Measurements from ENCODE around the gene COQ5.

Gene COQ5

GRCh38 chr12:120474616-120474960, 54.4 kb downstream of the COQ5 start (continued):
- TF ChIP-seq PRDM2 (tag by site-specific recombination; IDR thresholded peaks at IDR 0.05; ENCODE audit: borderline replicate concordance) (no peak), ZNF585B (tag by site-specific recombination; IDR thresholded peaks at IDR 0.05) (no peak), ZNF362 (tag by site-specific recombination; IDR thresholded peaks at IDR 0.05) (0 out of 2 replicates have a peak, but pooled peaks have one; percentile 8), ZNF174 (tag by site-specific recombination; IDR thresholded peaks at IDR 0.05) (no peak), ZSCAN18 (tag by site-specific recombination; IDR thresholded peaks at IDR 0.05) (no peak), ZBTB7A (tag by site-specific recombination; IDR thresholded peaks at IDR 0.05; ENCODE audit: low read depth) (no peak), ZNF768 (tag by site-specific recombination; IDR thresholded peaks at IDR 0.05) (no peak), ZNF639 (tag by site-specific recombination; IDR thresholded peaks at IDR 0.05) (no peak), YY1 (tag by site-specific recombination; IDR thresholded peaks at IDR 0.05) (no peak), GLI2 (tag by site-specific recombination; IDR thresholded peaks at IDR 0.05; ENCODE audit: borderline replicate concordance, low read depth) (no peak), ZNF830 (tag by site-specific recombination; IDR thresholded peaks at IDR 0.05; ENCODE audit: low read depth) (no peak), MYNN (tag by site-specific recombination; IDR thresholded peaks at IDR 0.05; ENCODE audit: borderline replicate concordance) (no peak), SCRT2 (tag by site-specific recombination; IDR thresholded peaks at IDR 0.05) (no peak), ZNF473 (tag by site-specific recombination; IDR thresholded peaks at IDR 0.05) (no peak), ZNF211 (tag by site-specific recombination; IDR thresholded peaks at IDR 0.05; ENCODE audit: low read depth) (no peak), ZNF701 (tag by site-specific recombination; IDR thresholded peaks at IDR 0.05) (no peak), BCL6B (tag by site-specific recombination; IDR thresholded peaks at IDR 0.05) (no peak), ZXDB (tag by site-specific recombination; IDR thresholded peaks at IDR 0.05) (no peak), ZNF513 (tag by site-specific recombination; IDR thresholded peaks at IDR 0.05) (no peak), ZNF76 (tag by site-specific recombination; IDR thresholded peaks at IDR 0.05; ENCODE audit: borderline replicate concordance, low read depth) (no peak), ZNF596 (tag by site-specific recombination; IDR thresholded peaks at IDR 0.05) (no peak), ZNF600 (tag by site-specific recombination; IDR thresholded peaks at IDR 0.05) (peak; percentile 67), ZNF16 (tag by site-specific recombination; IDR thresholded peaks at IDR 0.05; ENCODE audit: low read depth) (no peak), ZNF664 (tag by site-specific recombination; IDR thresholded peaks at IDR 0.05) (no peak), ZSCAN23 (tag by site-specific recombination; IDR thresholded peaks at IDR 0.05) (no peak), ZNF114 (tag by site-specific recombination; IDR thresholded peaks at IDR 0.05) (no peak), ZNF692 (tag by site-specific recombination; IDR thresholded peaks at IDR 0.05) (no peak), ZNF239 (tag by site-specific recombination; IDR thresholded peaks at IDR 0.05) (no peak)
